HG02610 (cell line): ENCODE data around the gene MRPS18B.

Experiments used
- ATAC-seq: cut with Tn5 transposase; IDR thresholded peaks from one replicate; pipeline ENCODE4 v1.9.1; 2021; ENCODE audit warnings: mild to moderate bottlenecking, moderate library complexity; ENCODE audit not compliant: unreplicated experiment

The MRPS18B gene

DNA sequence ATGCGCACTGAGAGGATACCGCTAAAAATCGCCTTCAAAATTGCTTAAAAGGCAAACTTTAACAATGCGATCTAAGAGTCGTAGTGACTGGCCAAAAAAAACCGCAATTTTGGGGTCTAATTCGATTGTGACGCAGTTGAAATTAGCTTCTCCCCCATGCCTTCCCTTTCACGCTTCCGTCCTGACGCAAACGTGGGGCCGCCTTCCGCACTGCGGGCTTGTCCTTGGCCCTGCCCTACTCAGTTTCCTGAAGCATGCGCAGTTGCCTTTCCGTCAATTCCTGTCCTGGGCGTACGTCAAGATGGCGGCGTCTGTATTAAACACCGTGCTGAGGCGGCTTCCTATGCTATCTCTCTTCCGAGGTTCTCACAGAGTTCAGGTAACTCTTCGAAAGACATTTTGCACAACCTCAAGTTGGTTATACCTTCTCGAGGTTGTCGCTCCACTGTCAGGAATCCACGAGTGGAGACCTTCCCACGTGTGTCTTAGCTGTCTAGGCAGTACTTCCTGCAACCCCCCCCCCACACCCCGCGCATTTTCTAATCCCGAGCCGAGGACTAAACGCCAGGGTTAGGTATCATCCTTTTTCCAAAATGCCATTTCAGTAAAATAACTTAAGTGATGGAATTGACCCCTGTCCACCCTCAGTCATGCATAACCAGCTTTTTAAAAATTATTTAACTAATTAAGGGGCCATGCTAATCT lies at the start of gene MRPS18B:
Gene MRPS18B (plus strand): TSS at position 276 of the 705 bp plus-strand sequence. CDS start 26 bp downstream, at position 302.
- peak; percentile 72 for ATAC-seq

DNA sequence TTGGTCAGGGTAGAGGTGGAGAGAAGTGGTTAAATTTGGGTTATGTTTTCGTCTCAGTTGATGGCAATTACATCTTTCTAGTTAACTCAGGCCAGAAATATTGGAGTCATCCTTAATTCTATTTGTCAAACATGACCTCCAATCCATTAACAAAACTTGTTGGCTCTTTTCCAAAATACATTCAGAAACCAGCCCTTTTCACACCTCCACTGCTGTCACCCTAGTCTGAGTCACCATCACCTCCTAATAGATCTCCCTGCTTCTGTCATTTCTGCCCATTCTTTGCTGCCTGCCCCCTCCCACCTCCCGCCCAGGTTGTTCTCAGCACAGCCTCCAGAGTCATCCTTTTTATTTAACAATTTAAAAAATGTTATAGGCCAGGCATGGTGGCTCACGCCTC lies 49.4 kb upstream of the MRPS18B start:
- ATAC-seq = no peak

DNA sequence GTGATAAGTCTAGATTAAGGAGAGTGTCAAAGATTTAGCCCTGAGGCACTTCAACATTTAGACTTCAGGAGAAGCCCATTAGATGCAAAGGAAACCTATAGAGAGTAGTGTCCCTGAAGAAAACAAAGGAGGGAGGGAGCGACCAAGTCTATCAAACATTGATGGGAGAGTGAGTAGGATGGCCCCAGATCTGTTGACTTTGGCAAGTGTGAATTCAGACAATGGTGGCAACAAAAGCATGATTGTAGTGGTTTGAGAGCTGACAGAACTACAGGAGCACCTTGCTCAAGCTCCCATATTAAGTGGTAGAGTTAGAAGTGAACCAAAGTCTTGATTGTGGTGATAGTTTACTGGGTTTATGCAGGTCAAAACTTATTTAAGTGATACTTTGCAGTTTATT lies 47.4 kb upstream of the MRPS18B start:
- no peak for ATAC-seq

DNA sequence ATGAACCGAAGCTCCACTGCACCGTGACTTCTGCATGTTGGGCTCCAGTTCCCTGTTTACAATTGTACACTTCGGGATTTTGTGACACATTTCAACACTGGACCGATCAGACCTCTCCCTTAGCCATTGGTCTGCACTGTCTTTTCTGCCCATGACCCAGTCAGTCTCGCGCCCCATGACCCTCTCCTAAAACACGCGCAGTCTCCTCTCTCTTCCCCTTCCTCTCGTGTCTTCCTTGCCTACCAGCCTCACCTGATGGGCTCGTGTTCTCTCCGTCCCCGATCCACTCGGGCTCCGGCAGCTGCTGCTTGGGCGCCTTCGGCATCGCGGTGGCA lies 46.9 kb upstream of the MRPS18B start:
- peak; percentile 8 for ATAC-seq

DNA sequence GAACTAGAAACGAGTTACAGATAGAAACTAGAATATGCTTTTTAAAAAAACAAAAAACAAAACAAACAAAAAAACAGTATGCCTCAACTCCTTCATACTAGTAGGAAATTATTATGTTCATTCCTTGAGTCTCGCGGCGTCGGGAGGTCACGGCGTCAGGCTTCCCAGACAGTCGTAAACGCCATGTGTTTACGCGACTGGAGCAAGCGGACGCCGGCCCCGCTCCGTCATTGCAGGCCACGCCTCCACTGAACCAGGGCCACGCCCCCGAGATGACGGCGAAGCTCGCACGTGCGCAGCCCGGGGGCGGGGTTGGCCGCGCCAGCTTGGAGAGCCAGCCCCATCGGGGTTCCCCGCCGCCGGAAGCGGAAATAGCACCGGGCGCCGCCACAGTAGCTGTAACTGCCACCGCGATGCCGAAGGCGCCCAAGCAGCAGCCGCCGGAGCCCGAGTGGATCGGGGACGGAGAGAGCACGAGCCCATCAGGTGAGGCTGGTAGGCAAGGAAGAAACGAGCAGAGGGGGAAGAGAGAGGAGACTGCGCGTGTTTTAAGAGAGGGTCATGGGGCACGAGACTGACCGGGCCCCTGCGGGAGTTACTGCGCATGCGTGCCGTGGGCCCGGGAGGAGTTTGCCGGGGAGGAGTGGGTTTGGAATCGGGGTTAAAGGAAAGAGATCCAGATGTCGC lies 46.4 kb upstream of the MRPS18B start, which contains the start of gene ABCF1:
Gene ABCF1 (plus strand): TSS at position 368 of the 687 bp plus-strand sequence. CDS start 46 bp downstream, at position 414.
- ATAC-seq = peak; percentile 87

DNA sequence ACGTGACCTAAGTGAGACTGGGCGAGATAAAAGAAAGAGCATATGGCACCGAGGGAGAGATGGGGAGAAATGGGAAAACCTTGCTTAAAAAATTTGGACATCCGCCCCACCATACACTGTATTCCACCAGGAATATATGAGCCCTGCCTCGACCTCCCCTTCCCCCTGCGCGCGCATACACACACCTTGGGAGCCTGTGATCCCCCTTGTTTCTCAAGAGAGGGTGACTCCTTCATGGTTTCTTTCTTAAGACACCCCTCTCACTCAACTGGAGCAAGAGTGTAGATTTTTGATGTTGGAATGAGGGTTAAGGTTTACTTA lies 45.9 kb upstream of the MRPS18B start:
- ATAC-seq = no peak

DNA sequence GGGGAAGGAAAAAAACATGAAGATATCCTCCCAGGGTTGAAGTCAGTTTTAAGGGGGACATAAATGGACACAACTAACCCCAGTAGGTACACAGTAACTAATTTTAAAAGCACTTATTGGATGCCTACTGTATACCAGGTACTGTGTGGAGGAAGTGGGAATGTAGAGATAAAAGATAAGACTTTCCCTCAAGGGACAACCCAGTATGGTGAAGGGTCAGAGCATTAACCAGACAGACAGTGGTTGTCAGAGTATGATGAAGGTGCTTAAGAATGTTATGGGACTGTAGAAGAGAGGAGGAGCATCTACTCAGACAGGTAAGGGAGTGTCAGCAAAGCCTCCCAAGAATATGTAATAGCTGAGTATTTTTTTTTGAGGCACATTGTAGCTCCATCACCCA lies 45.5 kb upstream of the MRPS18B start:
- no peak for ATAC-seq

DNA sequence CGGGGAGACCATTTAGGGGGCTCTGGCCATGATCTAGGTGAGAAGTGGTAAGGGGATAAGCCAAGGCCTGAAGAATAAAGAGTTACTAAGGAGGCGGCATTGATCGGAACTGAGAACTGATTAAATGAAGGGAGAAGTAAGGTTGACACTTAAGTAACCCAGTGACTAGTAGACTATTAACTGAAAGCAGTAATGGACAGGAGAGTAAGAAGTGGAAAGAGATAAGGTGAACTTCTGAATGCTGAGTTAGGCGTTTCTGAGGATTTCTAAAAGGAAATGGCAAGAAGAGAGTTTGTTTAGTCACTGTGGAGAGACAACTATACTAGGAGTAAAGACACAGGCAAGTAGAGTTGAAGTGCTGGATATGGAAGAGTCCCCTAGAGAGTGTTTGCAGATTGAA lies 44.5 kb upstream of the MRPS18B start:
- ATAC-seq = no peak

DNA sequence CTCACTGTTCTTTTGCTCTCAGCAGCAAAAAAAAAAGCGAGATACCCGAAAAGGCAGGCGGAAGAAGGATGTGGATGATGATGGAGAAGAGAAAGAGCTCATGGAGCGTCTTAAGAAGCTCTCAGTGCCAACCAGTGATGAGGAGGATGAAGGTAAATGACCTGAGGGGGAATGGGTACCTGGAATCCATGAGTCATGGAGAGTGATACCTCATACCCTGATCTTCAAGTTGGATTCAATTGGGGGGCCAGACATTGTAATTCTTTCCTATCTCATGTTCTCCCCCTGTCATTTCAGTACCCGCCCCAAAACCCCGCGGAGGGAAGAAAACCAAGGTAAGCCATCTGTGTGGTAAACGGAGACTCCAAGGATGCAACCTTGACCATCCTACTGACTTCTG lies 39.6 kb upstream of the MRPS18B start:
- ATAC-seq = no peak

DNA sequence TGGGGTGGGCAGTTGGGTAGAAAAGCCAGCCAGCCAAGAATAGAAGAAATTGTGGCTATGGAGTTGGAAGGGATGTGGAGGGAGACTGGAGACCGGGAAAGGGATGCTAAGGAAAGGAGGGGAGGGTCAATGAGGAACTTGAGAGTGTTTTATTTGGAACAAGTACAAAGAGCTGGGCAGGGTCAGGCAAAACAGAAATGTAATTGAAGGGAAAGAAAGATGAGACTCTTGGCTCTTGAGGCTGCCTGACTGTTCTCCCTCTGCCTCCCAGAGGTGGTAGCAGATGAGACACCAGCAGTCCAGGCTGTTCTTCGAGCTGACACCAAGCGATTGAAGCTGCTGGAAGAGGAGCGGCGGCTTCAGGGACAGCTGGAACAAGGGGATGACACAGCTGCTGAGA lies 33.7 kb upstream of the MRPS18B start:
- no peak for ATAC-seq

DNA sequence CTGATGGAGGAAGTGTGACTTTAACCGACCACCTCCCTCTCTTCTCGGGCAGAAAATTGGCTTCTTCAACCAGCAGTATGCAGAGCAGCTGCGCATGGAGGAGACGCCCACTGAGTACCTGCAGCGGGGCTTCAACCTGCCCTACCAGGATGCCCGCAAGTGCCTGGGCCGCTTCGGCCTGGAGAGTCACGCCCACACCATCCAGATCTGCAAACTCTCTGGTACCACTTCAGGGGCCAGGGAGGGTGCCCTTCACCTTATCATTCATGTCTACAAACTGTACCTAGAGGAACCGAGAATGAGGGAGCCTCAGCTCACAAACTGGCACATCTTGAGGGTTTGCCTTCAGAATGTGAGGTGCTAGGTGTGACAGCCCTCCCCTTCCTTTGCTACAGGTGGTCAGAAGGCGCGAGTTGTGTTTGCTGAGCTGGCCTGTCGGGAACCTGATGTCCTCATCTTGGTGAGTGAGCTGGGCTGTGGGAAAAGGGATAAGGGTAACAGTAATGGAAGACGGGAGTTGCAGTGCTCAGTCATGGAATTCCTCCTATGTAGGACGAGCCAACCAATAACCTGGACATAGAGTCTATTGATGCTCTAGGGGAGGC lies 27.8 kb upstream of the MRPS18B start:
- ATAC-seq = no peak

DNA sequence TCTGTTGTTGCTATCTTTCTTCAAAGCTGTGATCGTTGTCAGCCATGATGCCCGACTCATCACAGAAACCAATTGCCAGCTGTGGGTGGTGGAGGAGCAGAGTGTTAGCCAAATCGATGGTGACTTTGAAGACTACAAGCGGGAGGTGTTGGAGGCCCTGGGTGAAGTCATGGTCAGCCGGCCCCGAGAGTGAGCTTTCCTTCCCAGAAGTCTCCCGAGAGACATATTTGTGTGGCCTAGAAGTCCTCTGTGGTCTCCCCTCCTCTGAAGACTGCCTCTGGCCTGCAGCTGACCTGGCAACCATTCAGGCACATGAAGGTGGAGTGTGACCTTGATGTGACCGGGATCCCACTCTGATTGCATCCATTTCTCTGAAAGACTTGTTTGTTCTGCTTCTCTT lies 27.1 kb upstream of the MRPS18B start:
- ATAC-seq = no peak

DNA sequence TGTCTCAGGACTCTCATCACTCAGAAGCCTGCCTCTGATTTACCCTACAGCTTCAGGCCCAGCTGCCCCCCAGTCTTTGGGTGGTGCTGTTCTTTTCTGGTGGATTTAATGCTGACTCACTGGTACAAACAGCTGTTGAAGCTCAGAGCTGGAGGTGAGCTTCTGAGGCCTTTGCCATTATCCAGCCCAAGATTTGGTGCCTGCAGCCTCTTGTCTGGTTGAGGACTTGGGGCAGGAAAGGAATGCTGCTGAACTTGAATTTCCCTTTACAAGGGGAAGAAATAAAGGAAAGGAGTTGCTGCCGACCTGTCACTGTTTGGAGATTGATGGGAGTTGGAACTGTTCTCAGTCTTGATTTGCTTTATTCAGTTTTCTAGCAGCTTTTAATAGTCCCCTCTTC lies 26.6 kb upstream of the MRPS18B start:
- ATAC-seq = no peak

DNA sequence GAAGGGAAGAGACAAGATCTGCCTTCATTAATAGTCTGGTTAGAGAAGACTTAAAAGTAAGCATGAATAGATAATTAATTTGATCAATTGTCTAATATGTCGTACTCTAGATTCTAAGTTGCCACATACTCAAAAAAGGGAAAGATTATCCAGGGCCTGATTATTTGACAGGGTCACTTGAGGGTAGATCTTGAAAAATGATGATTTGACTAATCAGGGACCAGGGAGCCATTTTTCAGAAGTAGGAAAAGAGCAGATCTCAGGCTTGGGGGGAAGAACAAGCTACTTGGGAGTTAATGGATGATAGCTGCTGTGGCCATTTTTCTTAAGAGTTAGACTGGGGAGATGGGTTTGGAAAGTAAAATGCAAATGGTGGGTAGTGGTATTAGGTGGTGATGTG lies 25.4 kb upstream of the MRPS18B start:
- ATAC-seq = no peak

DNA sequence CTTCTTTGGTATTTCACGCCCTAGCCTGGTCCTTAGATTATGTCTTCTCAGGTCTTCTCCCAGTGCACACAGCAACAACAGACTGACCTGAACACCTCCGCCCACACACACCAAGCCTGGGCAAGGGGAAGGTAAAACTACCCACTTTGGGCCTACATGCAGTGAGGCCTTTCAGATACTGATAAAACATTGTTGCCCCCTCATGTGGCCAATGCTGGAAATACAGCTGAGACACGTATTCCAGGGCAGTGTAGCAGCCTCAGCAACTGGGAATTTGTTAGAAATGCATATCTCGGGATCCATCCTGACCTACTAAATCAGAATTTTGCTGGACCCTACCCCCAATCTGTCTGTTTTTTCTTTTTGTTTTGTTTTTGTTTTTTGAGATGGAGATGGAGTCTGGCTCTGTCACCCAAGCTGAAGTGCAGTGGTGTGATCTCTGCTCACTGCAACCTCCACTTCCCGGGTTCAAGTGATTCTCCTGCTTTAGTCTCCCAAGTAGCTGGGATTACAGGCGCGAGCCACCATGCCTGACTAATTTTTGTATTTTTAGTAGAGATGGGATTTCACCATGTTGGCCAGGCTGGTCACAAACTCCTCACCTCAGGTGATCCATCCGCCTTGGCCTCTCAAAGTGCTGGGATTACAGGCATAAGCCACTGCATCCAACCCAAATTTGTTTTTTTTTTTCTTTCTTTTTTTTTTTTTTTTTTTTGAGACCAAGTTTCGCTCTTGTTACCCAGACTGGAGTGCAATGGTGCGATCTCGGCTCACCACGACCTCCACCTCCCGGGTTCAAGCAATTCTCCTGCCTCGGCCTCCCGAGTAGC lies 20.1 kb upstream of the MRPS18B start:
- peak; percentile 57 for ATAC-seq

DNA sequence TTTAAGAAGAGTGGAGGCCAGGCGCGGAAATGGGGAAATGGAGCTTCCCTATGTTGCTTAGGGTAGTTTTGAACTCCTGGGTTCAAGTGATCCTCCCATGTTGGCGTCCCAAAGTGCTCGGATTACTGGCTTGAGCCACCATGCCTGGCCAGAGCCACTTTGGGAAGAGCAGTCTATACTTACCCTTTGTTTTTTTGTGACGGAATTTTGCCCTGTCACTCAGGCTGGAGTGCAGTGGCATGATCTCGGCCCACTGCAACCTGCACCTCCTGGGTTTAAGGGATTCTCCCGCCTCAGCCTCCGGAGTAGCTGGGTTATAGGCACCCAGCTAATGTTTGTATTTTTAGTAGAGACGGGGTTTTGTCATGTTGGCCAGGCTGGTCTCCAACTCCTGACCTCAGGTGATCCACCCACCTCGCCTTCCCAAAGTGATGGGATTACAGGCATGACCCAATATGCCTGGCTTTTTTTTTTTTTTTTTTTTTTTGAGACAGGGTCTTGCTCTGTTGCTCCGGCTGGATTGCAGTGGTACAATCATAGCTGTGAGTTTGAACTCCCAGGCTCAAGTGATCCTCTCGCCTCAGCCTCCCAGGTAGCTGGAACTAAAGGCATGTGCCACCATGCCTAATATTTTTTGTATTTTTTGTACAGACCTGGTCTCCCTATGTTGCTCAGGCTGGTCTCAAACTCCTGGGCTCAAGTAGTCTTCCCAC lies 18.6 kb upstream of the MRPS18B start:
- ATAC-seq = no peak

DNA sequence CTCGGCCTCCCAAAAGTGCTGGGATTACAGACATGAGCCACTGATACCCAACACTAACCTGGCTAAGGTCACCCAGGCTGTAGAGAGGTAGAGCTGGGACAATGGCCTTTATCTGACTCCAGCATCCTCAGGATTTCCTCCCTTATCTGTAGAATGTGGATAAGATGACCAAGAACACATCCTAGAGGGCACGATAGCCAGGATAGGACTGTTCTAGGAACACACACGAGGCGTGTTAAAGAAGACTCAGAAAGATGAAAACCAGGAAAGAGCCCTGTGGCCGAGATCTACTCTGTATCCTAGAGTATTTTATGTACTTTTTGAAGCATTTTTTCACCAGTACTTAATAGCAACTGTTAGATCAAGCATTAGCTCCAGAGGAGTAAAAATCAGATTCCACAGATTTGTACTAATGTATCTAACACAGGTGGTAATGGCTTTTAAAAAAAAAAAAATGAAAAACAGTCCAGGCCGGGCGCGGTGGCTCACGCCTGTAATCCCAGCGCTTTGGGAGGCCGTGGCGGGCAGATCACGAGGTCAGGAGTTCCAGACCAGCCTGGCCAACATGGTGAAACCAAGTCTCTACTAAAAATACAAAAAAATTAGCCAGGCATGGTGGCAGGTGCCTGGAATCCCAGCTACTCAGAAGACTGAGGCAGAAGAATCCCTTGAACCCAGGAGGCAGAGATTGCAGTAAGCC lies 17.9 kb upstream of the MRPS18B start:
- ATAC-seq = no peak

DNA sequence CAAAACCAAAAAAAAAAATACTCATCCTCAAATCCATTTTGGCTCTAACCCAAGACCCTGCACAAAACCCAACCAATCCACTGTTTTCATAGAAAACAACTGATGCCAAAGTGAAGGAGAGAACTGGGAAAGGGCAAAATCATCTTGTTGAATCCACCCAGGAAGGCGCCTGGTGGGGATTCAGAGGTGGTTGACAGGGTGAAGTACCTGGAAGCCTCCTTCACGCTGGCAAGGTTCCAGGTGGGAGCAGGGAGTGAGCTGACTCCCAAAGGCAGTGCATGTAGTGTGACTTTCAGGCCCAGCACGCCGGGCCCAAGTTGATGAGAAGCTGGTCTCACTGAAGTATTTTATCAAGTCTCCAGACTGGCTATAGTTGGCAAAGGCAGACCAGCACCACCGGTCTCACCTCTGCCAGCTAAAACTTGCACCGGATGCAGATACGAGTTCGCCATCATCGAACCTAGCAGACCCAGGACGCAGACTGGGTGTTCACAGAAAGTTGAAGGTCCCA lies 17.1 kb upstream of the MRPS18B start:
- no peak for ATAC-seq

DNA sequence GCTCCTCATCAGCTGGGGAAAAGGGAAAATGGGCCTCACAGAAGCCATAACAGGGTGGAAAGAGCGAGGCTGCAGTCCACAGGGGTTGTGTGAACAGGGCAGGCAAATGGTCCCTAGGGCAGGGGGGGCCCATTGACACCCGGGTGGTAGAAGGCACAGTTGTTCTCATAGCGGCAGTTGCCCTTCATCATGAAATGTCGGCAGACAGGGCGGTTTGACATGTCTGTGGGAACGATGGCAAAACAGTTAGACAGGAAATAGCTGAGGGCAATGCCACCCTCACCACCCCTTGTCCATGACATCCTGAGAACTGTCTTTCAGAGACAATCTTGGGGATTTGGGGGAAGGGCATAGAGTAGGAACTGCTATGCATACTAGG lies 16.2 kb upstream of the MRPS18B start:
- ATAC-seq = no peak
